Activated gamma-delta T cell treated with Interleukin-2 at 50 U/mL for 16 hours (primary cell): Measurements from ENCODE around the gene MYBPH.

Experiments used
- DNase-seq: peaks from one replicate; pipeline ENCODE4 v3.0.0-alpha.2; 2020

The MYBPH gene

GRCh38 chr1:203126866-203127665, 48.6 kb downstream of the MYBPH start:
- DNase-seq = no peak

DNA sequence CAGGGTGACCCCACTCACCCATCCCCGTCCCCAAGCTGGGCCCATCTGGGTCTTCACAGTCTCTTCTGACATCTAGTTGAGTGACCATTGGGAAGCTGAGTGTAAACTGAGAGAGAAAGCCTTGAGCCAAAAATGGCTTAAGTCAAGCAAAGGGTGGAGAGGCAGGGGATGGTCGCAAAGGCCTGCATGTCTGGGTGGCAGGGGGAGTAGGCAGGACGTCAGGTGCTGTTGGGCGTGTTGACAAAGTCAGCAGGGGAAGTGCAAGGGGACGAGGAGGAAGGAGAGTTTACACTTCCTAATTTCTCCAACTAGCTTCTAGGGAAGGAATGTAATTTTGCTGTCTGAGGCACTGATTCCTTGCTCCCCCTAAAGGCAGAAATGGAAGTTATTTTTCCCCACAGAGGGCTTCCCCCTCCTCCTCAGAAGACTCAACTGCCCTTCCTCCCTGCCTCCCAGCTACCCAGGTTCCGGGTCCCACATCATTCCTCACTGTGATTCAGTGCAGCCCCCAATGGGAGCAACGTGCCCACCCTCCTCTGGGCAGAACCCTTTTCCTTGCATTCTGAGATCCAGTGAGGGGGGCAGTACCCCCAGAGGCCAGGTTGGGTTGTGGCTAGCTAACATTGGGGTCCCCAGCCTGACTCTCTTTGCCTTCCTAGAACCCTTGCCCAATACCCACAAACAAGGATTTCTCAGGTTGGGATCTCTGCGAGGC, 49.3 kb downstream of the MYBPH start:
- DNase-seq = no peak

- no peak for DNase-seq
Measured at GRCh38 chr1:203124546-203125317, 50.9 kb downstream of the MYBPH start.

DNA sequence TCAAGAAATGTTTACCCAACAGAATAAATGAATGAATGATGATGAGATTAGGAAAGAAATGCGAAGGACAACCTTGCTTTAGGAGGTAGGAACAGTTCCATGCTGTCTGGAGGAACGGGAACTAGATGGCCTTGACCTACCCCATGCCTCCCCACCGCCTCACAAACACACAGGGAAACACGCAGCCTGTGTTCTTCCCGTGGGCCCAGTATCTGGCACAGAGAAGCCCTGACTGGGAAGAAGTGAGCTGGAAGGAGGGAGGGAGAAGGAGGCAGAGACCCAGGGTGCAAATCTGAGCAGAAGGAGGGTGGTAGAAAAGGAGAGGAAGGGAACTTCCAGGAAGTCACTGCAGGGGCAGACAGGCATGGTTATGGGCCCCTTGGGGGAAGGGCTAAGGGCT, 51.6 kb downstream of the MYBPH start:
- DNase-seq = no peak

DNA sequence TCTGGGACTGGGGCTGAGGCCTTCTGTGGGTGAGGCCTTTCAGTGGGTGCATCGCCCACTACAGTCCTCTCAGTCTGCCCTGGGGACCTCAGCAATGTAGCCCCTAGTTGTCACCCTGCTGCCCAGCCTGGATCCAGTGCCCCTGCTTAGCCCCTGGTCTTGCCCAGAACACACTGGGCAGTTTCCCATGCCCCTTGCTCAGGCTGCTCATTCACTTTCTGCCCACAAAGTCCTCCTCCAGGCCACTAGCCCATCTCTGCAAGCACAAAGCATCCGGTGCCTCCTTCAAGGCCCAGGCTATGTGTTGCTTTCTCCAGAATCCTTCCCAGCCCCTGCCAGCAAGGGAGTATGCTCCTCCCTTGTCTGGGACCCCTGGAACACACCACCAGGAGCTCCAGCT, 53.5 kb downstream of the MYBPH start:
- DNase-seq = no peak

DNA sequence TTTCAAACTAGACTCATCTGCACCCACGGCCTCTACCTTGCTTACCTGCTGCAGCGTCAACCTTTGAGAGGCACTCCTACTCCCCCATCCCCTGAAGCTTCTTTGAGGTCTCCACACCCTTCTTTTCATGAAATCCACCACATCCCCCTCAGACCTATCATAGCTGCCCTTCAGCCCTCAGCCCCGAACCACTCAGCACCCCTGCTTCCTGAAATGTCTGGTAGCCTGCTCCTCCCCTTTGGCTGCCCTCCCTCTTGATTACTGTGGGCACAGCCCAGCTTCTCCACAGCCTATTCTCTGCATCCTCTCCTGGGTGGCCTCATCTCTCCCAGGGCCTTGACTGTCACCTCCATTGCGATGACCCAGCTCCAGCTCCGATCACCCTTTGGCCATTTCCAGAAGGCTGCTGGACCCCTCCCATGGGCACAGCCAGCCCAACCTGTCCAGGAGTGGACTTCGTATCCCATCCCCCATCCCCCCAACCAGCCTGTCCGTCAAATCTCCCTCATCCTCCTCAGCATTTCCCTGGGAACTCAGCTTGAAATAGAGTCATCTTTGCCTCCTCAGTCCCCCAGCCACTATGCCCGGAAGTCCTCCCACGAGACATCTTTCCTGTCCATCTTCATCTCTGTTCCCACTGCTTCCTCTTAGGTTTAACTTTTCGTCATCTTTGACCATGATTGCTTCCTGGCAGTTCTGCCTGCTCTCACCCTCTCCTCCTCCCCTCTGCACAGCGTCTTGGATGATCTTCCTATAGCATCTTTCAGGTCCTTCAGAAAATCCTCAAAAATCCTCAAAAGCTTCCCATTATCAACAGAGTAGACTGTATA, 54.2 kb downstream of the MYBPH start:
- no peak for DNase-seq

- DNase-seq = no peak
Measured at GRCh38 chr1:203120325-203121153, 55.1 kb downstream of the MYBPH start.
